ENCODE measurements around the gene ATP2B3.

- TF ChIP-seq CTCF (IDR thresholded peaks at IDR 0.05) (no peak), POLR2A (IDR thresholded peaks at IDR 0.05) (no peak)
These were observed 1.4 kb upstream of the ATP2B3 start for GRCh38 chrX:153516073-153516472.

All from heart left ventricle (tissue), 13 donors.